Keratinocyte (primary cell): ENCODE results near the gene SCAPER. TPM values are rescaled to one million over a fixed set of nuclear protein-coding genes. Genes with fewer than 3 reads are reported as not detected.

Experiments
- DNase-seq: peaks from one replicate; pipeline ENCODE4 v3.0.0-alpha.2; 2011; ENCODE audit warnings: low read depth, missing footprints, low spot score
- FAIRE-seq: peaks from 2 replicates; lab custom pipeline; 2011; peaks lifted over from hg19 to GRCh38; lab: Jason Lieb, UNC
- H2AFZ ChIP-seq: 2 replicates; pipeline ENCODE4 v1.6.0; 2012; ENCODE audit warnings: low read length, control low read depth, inconsistent platforms; ENCODE audit not compliant: control insufficient read depth
- H3K27ac ChIP-seq: 2 replicates; pipeline ENCODE4 v1.5.1; 2011; ENCODE audit warnings: low read length; ENCODE audit not compliant: control insufficient read depth, insufficient read depth
- H3K27me3 ChIP-seq: 3 replicates; pipeline ENCODE4 v1.6.0; 2011; ENCODE audit warnings: low read length; ENCODE audit not compliant: control insufficient read depth, insufficient read depth; ENCODE audit errors: extremely low read depth
- H3K36me3 ChIP-seq, 2 experiments: 2 replicates in 1 of 2; 3 replicates in 1 of 2; pipeline ENCODE4 v1.5.1; 2011; ENCODE audit warnings: low read length in 2 of 2, mild to moderate bottlenecking in 1 of 2; ENCODE audit not compliant: control insufficient read depth in 2 of 2, insufficient read depth in 2 of 2; ENCODE audit errors: extremely low read depth in 1 of 2
- H3K4me1 ChIP-seq: 3 replicates; pipeline ENCODE4 v1.5.1; 2011; ENCODE audit warnings: low read length; ENCODE audit not compliant: control insufficient read depth, insufficient read depth; ENCODE audit errors: extremely low read depth
- H3K4me2 ChIP-seq: 3 replicates; pipeline ENCODE4 v1.6.0; 2011; ENCODE audit warnings: low read depth, low read length; ENCODE audit not compliant: control insufficient read depth, insufficient read depth; ENCODE audit errors: extremely low read depth
- H3K4me3 ChIP-seq, 3 experiments: fragments of 200-600 bp in 1 of 3; sonication (generic) in 1 of 3; 2 replicates in 2 of 3; 3 replicates in 1 of 3; pipeline ENCODE4 v1.5.1; 2011 to 2016; ENCODE audit warnings: low read length in 3 of 3, mild to moderate bottlenecking in 3 of 3, control low read depth in 2 of 3, inconsistent platforms in 1 of 3, low read depth in 1 of 3, mixed read lengths in 1 of 3, mixed run types in 1 of 3, moderate library complexity in 1 of 3; ENCODE audit not compliant: control insufficient read depth in 2 of 3, insufficient read depth in 2 of 3; ENCODE audit errors: extremely low read depth in 1 of 3
- H3K79me2 ChIP-seq: 2 replicates; pipeline ENCODE4 v1.6.0; 2012; ENCODE audit warnings: low read length; ENCODE audit not compliant: control insufficient read depth, insufficient read depth
- H3K9ac ChIP-seq: 3 replicates; pipeline ENCODE4 v1.6.0; 2011; ENCODE audit warnings: low read length; ENCODE audit not compliant: control insufficient read depth, insufficient read depth; ENCODE audit errors: extremely low read depth
- H3K9me1 ChIP-seq: 3 replicates; pipeline ENCODE4 v1.6.0; 2011; ENCODE audit warnings: low read length; ENCODE audit not compliant: control insufficient read depth, insufficient read depth; ENCODE audit errors: extremely low read depth
- H3K9me3 ChIP-seq: 2 replicates; pipeline ENCODE4 v1.5.1; 2012; ENCODE audit warnings: low read depth, low read length; ENCODE audit not compliant: control insufficient read depth
- H4K20me1 ChIP-seq: 3 replicates; pipeline ENCODE4 v1.6.0; 2011; ENCODE audit warnings: low read length; ENCODE audit not compliant: control insufficient read depth, insufficient read depth; ENCODE audit errors: extremely low read depth
- CTCF ChIP-seq, 3 experiments: IDR thresholded peaks in 1 of 3; conservative IDR thresholded peaks in 1 of 3; optimal IDR thresholded peaks in 1 of 3; 2 replicates in 2 of 3; 3 replicates in 1 of 3; pipeline versions ENCODE3 to v1.5.1; 2011; ENCODE audit warnings: low read length in 3 of 3, mild to moderate bottlenecking in 3 of 3, moderate library complexity in 2 of 3, control low read depth in 1 of 3, inconsistent platforms in 1 of 3; ENCODE audit not compliant: insufficient read depth in 2 of 3; ENCODE audit errors: extremely low read depth in 1 of 3
- EZH2 ChIP-seq: IDR thresholded peaks from one replicate; pipeline ENCODE4 v1.6.1; 2012; ENCODE audit warnings: inconsistent platforms, mild to moderate bottlenecking, low read length, moderate library complexity
- dilution Hi-C: fragments of 300-500 bp; cut with MboI; formaldehyde crosslinking; loops from one replicate; pipeline ENCODE4 v1.7.0; 2020; ENCODE audit warnings: low sequenced_read_pairs; ENCODE audit not compliant: extremely low pct_ligation_motif_present
- polyA plus RNA-seq, 5 experiments: library from polyadenylated mRNA; depleted of rRNA in 3 of 5; stranded (reverse) in 3 of 5; stranded (forward) in 1 of 5; unstranded in 1 of 5; fragments of >200 nt; gene quantifications; 1 replicate in 1 of 5; 2 replicates in 3 of 5; 3 replicates in 1 of 5; pipeline versions ENCODE4 v1.2.1 to v1.2.3, GENCODE V29; 2011 to 2012; ENCODE audit warnings: missing spikeins in 2 of 5, low read depth in 1 of 5, low replicate concordance in 1 of 5

The SCAPER gene
- polyA plus RNA-seq, 1 donor (not counting 4 experiments of a cell fraction or from before 2014, with no cell fraction given), result 5.2 TPM

GRCh38 chr15:76341366-76342057 lies 563.6 kb downstream of the SCAPER start:
- TF ChIP-seq EZH2, result peak; percentile 92
- no peak for TF ChIP-seq CTCF (optimal IDR thresholded peaks at IDR 0.05 in 1 of 3, IDR thresholded peaks at IDR 0.05 in 1 of 3, conservative IDR thresholded peaks at IDR 0.05 in 1 of 3; ENCODE audit: extremely low read depth in 1 of 3, insufficient read depth in 2 of 3, low read length in 3 of 3)
- no peak for DNase-seq
- Histone ChIP-seq H3K27me3 (peaks cover 99% of the 10 kb centered on the region), H3K9me1 (no peaks in the 10 kb centered on the region), H3K9ac (no peak overlapping the region), H3K9me3 (peaks cover 4% of the 10 kb centered on the region), H3K4me3 (peak overlapping the region in 2 of 3 experiments; percentile 10 to 51), H3K79me2 (no peaks in the 10 kb centered on the region), H3K27ac (no peak overlapping the region), H3K4me2 (peak overlapping the region; percentile 69), H3K4me1 (peaks cover 16% of the 10 kb centered on the region), H2AFZ (peak overlapping the region; percentile 22), H4K20me1 (peaks cover 5% of the 10 kb centered on the region), H3K36me3 (no peaks in the 10 kb centered on the region)
- dilution Hi-C loops, result no loop called here
- no peak for FAIRE-seq

GRCh38 chr15:76340803-76341365 lies 564.3 kb downstream of the SCAPER start:
- Histone ChIP-seq H3K27me3 (peaks cover 99% of the 10 kb centered on the region), H3K9me1 (no peaks in the 10 kb centered on the region), H3K79me2 (no peaks in the 10 kb centered on the region), H2AFZ (no peak overlapping the region), H3K9ac (no peak overlapping the region), H3K9me3 (peaks cover 4% of the 10 kb centered on the region), H3K27ac (no peak overlapping the region), H3K4me2 (peak overlapping the region; percentile 75), H3K36me3 (no peaks in the 10 kb centered on the region), H4K20me1 (peaks cover 5% of the 10 kb centered on the region), H3K4me3 (peak overlapping the region in 2 of 3 experiments; percentile 53 to 59), H3K4me1 (peaks cover 16% of the 10 kb centered on the region)
- DNase-seq, result no peak
- dilution Hi-C loops, result no loop called here
- FAIRE-seq, result no peak
- TF ChIP-seq CTCF (optimal IDR thresholded peaks at IDR 0.05 in 1 of 3, IDR thresholded peaks at IDR 0.05 in 1 of 3, conservative IDR thresholded peaks at IDR 0.05 in 1 of 3; ENCODE audit: extremely low read depth in 1 of 3, insufficient read depth in 2 of 3, low read length in 3 of 3), result peak in 2 of 3 experiments; percentile 11 to 32
- peak; percentile 100 for TF ChIP-seq EZH2
